Measurements from ENCODE around the gene MIF. TPM values are rescaled to one million over a fixed set of nuclear protein-coding genes. Genes with fewer than 3 reads are reported as not detected.
"Not testable (repeated sequence)": the region's sequence is repeated elsewhere in the genome, so short reads cannot be mapped to it uniquely, and the experiment has no call there.

Gene MIF
- total RNA-seq, 6 experiments from 2014 or later, result 79.4 to 561 (median 307) TPM

DNA sequence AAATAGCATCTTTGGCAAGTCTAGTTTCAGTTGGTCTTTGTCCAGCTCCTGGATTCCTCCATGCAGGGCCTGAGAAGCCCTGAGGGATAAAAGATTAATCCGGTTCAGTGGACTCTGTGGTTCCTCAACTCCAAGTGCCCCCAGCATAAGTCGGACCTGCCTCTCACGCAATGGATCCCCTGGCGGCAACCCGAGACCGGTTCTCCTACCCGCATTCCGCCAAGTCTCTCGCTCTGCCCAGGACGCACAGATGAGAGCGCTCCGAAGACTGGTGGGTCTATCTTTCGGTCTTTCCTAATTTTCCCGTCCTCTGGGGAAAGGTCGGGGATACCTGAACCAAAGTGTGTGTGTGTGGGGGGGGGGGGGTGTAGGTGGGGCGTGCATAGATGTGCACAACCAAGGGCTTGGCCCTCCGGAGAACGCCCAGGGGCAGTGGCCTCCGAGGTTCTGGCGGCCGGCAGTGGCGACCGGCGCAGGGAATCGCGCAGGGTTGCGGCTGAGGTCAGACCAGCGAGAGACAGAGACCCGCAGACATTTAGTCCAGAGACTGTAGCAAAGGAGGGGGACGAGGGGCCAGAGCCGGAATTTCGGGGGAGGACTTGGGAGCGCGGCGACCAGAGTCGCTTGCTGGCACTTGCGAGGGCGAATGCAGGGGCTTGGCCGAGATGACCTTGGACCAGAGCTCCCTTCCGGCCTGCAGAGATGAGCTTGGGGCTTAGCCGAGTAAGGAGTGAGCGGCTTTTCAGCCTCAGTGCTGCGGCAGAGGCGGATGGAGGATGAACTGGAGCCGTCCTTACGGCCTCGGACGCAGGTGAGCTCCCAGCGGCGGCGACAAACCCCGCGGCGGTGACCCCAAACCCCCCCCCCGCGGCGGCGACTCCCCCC is 37.2 kb upstream of the MIF start:
- H3K36me3 ChIP-seq, result no peaks in the 10 kb centered on the region
- H3K27me3 ChIP-seq, result no peaks in the 10 kb centered on the region
- 5% methylated on average over 30 of the region's 58 CpGs for WGBS (ENCODE audit: insufficient coverage, low coverage, low lambda C conversion rate, missing lambda C conversion rate)
- peak in 1 of 3 donors; percentile 47 for DNase-seq
- ATAC-seq, result peak; percentile 48 to 67 (median 62)
- H3K4me3 ChIP-seq, result peak overlapping the region; percentile 62 to 78 (median 65)
- H3K9me3 ChIP-seq, result no peaks in the 10 kb centered on the region
- intact Hi-C loops (cut with DNase I), result no loop called here
- peak overlapping the region; percentile 57 to 80 (median 77) for H3K27ac ChIP-seq
- H3K4me1 ChIP-seq, result peaks cover 0 to 10% (median 0%) of the 10 kb centered on the region in 4 donors
- no peak for TF ChIP-seq POLR2A (IDR thresholded peaks at IDR 0.05)
- TF ChIP-seq, protein P1, sequence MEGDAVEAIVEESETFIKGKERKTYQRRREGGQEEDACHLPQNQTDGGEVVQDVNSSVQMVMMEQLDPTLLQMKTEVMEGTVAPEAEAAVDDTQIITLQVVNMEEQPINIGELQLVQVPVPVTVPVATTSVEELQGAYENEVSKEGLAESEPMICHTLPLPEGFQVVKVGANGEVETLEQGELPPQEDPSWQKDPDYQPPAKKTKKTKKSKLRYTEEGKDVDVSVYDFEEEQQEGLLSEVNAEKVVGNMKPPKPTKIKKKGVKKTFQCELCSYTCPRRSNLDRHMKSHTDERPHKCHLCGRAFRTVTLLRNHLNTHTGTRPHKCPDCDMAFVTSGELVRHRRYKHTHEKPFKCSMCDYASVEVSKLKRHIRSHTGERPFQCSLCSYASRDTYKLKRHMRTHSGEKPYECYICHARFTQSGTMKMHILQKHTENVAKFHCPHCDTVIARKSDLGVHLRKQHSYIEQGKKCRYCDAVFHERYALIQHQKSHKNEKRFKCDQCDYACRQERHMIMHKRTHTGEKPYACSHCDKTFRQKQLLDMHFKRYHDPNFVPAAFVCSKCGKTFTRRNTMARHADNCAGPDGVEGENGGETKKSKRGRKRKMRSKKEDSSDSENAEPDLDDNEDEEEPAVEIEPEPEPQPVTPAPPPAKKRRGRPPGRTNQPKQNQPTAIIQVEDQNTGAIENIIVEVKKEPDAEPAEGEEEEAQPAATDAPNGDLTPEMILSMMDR (IDR thresholded peaks at IDR 0.05), result no peak

DNA sequence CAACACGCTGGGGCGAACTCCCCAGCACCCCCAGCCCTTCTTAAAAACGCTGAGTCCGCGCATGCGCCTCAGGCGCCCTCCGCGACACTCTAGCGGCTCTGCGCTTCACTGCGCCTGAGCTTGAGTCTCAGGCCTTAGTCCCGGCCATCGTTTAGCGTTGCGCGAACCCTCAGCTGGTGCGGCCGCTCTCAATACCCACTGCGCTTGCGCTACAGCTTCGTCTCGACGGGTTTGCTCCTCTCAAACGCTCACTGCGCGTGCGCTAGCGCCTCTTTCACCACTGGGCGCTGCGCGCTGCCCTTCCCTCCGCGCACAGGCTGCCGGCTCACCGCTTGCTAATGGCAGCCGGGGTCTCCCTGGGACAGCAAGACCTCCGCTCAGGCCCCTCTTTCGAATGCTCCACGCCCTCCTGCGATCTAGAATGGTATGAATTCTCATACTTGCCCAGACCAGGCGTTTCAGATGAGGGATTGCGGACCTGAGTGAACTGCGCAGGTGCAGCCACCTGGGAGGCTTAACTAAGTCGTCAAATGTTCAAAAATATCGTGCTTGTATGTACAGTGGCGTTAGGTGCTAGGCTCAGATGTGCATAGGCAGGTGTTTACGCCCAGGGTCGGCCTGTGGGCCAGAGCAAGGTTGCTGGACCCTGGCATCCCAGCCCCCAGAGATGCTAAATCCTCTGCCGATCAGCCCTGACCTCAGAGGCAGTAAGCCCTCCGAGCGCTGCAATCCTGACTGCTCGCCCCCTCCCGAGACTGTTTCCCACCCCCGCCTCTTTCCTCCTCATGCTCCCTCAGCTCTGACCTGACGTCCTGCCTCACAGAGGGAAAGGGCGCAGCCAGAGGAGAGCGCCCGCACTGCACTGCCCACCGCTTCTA is 36.3 kb upstream of the MIF start, which contains the start of gene SLC2A11:
SLC2A11 (plus strand) TSS at position 270 of the 878 bp plus-strand sequence; CDS start at position 395, 125 bp downstream.
- Histone ChIP-seq H3K4me3 (peak within 1 kb of the TSS; percentile 62 to 78 (median 65)), H3K27me3 (no peaks in the 10 kb centered on the region), H3K27ac (peak within 1 kb of the TSS; percentile 57 to 80 (median 77)), H3K4me1 (peaks cover 0 to 10% (median 0%) of the 10 kb centered on the region in 4 donors), H3K9me3 (no peaks in the 10 kb centered on the region), H3K36me3 (peaks cover 0 to under 1% (median 0%) of the 10 kb centered on the region in 4 donors)
- TF ChIP-seq POLR2A (IDR thresholded peaks at IDR 0.05), result peak; percentile 78
- TF ChIP-seq, protein P1 (IDR thresholded peaks at IDR 0.05), result peak in 2 of 4 donors; percentile 16 to 35
- ATAC-seq (peak; percentile 94 to 96 (median 96)), DNase-seq (peak; percentile 97 to 98 (median 98))
- intact Hi-C loops (cut with DNase I), result no loop called here
- WGBS (ENCODE audit: insufficient coverage, low coverage, low lambda C conversion rate, missing lambda C conversion rate), result 3% methylated on average over 24 of the region's 60 CpGs

DNA sequence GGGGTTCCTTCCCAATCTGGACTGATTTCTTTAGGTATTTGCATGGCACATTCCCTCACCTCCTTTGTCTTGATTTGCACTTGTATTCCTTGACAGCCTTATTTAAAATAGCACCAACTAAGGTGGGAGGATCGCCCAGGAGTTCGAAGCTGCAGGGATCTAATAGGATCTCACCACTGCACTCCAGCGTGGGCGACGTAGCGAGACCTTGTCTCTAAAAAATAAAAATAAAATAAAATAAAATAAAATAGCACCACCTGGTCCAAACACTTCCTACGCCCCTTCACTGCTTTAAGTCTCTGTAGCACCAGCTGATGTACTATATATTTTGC is 35.7 kb upstream of the MIF start:
- intact Hi-C loops (cut with DNase I), result no loop called here
- 63% methylated on average over 7 of the region's 7 CpGs for WGBS (ENCODE audit: insufficient coverage, low coverage, low lambda C conversion rate, missing lambda C conversion rate)
- no peak for ATAC-seq

GRCh38 chr22:23859201-23859600 is 35.0 kb upstream of the MIF start:
- Histone ChIP-seq H3K27me3 (no peaks in the 10 kb centered on the region), H3K27ac (no peak overlapping the region), H3K4me1 (peaks cover 0 to 10% (median 0%) of the 10 kb centered on the region in 4 donors), H3K9me3 (no peaks in the 10 kb centered on the region), H3K4me3 (no peak overlapping the region), H3K36me3 (peaks cover 0 to 3% (median 0%) of the 10 kb centered on the region in 4 donors)
- DNase-seq (no peak), ATAC-seq (no peak)
- TF ChIP-seq POLR2A (IDR thresholded peaks at IDR 0.05), result no peak
- TF ChIP-seq, protein P1 (IDR thresholded peaks at IDR 0.05), result no peak
- intact Hi-C loops (cut with DNase I), result no loop called here
- 90% methylated on average over 4 of the region's 4 CpGs for WGBS (ENCODE audit: insufficient coverage, low coverage, low lambda C conversion rate, missing lambda C conversion rate)

More for the DNA sequence above, 35.7 kb upstream of the MIF start:
- Histone ChIP-seq H3K36me3 (peaks cover 0 to 3% (median 0%) of the 10 kb centered on the region in 4 donors), H3K27ac (no peak overlapping the region), H3K9me3 (no peaks in the 10 kb centered on the region), H3K4me1 (peaks cover 0 to 10% (median 0%) of the 10 kb centered on the region in 4 donors), H3K27me3 (no peaks in the 10 kb centered on the region), H3K4me3 (peak overlapping the region; percentile 62 to 78 (median 65))
- DNase-seq, result no peak
- TF ChIP-seq, protein P1 (IDR thresholded peaks at IDR 0.05), result no peak

- intact Hi-C loops (cut with DNase I); H3K27ac ChIP-seq; H3K27me3 ChIP-seq; DNase-seq; ATAC-seq; H3K36me3 ChIP-seq; H3K4me3 ChIP-seq; H3K4me1 ChIP-seq; H3K9me3 ChIP-seq: not testable (repeated sequence)
- WGBS (ENCODE audit: insufficient coverage, low coverage, low lambda C conversion rate, missing lambda C conversion rate), result 87% methylated on average over 8 of the region's 8 CpGs
Observed at GRCh38 chr22:23860187-23860586, 34.0 kb upstream of the MIF start.

All from right lobe of liver (tissue), 6 donors.